Measurements from ENCODE around the gene DDIT4. TPM values are rescaled to one million over a fixed set of nuclear protein-coding genes. Genes with fewer than 3 reads are reported as not detected.
"Not testable (repeated sequence)": the region's sequence is repeated elsewhere in the genome, so short reads cannot be mapped to it uniquely, and the experiment has no call there.

The DDIT4 gene, protein sequence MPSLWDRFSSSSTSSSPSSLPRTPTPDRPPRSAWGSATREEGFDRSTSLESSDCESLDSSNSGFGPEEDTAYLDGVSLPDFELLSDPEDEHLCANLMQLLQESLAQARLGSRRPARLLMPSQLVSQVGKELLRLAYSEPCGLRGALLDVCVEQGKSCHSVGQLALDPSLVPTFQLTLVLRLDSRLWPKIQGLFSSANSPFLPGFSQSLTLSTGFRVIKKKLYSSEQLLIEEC
- total RNA-seq: 100 to 1,000 TPM in 3 of 5 experiments, 10 to 100 TPM in 2; 25.4 to 335 (median 135) TPM
- 100 to 1,000 TPM in 1 of 2 donors, 10 to 100 TPM in 1; 80.4 to 219 TPM for polyA plus RNA-seq
- 232 reads per million, percentile 94 among the genes with 10 or more reads in this experiment for total RNA-seq

DNA sequence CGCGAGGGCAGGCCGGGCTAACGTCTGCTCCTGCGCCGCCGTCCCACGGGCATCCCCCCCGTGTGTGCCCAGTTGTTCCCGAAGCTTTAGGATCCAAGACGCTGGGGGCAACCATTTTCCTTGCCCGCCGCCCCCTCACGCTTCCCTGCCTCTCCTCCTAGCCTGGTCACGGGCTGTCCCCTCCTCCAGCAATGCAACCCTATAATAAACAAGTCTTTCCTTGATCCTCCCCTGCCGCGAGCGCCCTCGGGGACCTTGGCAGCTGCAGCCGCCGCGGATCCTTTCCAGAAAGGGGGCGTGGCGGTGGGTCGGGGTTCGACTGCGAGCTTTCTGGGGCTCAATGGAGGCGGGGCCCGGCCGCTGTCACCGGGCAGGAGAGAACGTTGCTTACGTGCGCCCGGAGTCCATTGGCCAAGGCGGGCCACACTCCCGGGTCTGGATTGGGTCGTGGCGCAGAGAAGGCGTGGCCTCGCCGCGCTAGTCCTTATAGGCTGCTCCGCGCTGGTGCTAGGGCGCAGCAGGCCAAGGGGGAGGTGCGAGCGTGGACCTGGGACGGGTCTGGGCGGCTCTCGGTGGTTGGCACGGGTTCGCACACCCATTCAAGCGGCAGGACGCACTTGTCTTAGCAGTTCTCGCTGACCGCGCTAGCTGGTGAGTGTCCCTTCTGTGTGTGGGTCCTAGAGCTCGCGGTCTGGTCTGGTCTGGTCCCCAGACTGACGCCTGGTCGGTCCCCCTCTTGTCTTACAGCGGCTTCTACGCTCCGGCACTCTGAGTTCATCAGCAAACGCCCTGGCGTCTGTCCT lies at the start of gene DDIT4:
TSS of gene DDIT4 (plus strand) at position 515 of the 803 bp plus-strand sequence. CDS start 293 bp downstream, outside the sequence.
- Histone ChIP-seq H3K27me3 (ENCODE audit: control insufficient read depth in 2 of 2, insufficient read depth in 2 of 2, low read length in 2 of 2) (no peaks in the 10 kb centered on the region), H3K4me1 (ENCODE audit: control insufficient read depth in 2 of 2, insufficient read depth in 2 of 2, low read length in 2 of 2) (peaks cover 9 to 20% of the 10 kb centered on the region in 2 donors), H3K27ac (ENCODE audit: low read depth, low read length) (peak within 1 kb of the TSS; percentile 96), H3K4me3 (ENCODE audit: low read length) (peak within 1 kb of the TSS; percentile 95), H3K9me3 (ENCODE audit: control insufficient read depth in 2 of 3, low read length in 3 of 3) (no peaks in the 10 kb centered on the region), H3K36me3 (ENCODE audit: control insufficient read depth in 2 of 3, insufficient read depth in 3 of 3, low read length in 3 of 3) (peaks cover 0 to 34% (median 11%) of the 10 kb centered on the region in 3 experiments)
- Mint-ChIP-seq H3K4me3 (peak within 1 kb of the TSS; percentile 97 to 100 (median 99)), H3K27me3 (no peaks in the 10 kb centered on the region), H3K4me1 (peaks cover 34 to 63% (median 59%) of the 10 kb centered on the region in 7 donors), H3K9me3 (peaks cover 0 to 2% (median 0%) of the 10 kb centered on the region in 11 donors), H3K36me3 (peaks cover 14 to 31% (median 22%) of the 10 kb centered on the region in 5 donors), H3K27ac (peak within 1 kb of the TSS; percentile 93 to 98 (median 95))
- peak; percentile 97 for ATAC-seq
- CTCF ChIA-PET: interaction anchor here (0.6 to 6.4 kb wide), 9 partner anchors 12 to 62 kb away, joined by 3 to 69 read pairs (median 11); no protein-coding TSS in a partner anchor
- POLR2A ChIA-PET: interaction anchor here (0.6 to 10.1 kb wide), 18 partner anchors 10 to 972 kb away, joined by 3 to 219 read pairs (median 16); partner anchors contain the start of genes ANAPC16 and ASCC1
- peak; percentile 92 to 98 (median 97) for DNase-seq
- intact Hi-C loops (cut with micrococcal nuclease): loop anchor here (1.0 to 5.0 kb wide), 14 partner anchors 12 to 419 kb away; partner anchors contain the start of genes ANAPC16 (in 1 of the 2), ASCC1 (in 1 of the 2), MCU (in 1 of the 2) and SPOCK2 (in 1 of the 2)

DNA sequence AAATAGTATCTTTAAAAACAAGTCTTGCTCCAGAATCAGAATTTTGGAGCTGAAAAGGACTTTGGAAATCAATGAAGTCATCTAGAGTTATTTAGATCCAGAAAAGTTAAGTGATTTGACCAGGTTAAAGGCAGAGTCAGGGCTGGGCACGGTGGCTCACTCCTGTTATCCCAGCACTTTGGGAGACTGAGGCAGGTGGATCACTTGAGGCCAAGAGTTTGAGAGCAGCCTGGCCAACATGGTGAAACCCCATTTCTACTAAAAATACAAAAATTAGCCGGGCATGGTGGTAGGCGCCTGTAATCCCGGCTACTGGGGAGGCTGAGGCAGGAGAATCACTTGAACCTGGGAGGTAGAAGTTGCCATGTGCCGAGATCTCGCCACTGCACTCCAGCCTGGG lies 49.5 kb upstream of the DDIT4 start:
- Histone ChIP-seq H3K4me1 (ENCODE audit: control insufficient read depth in 2 of 2, insufficient read depth in 2 of 2, low read length in 2 of 2) (peaks cover 10 to 49% of the 10 kb centered on the region in 2 donors), H3K36me3 (ENCODE audit: control insufficient read depth in 2 of 3, insufficient read depth in 3 of 3, low read length in 3 of 3) (peaks cover 0 to 19% (median 8%) of the 10 kb centered on the region in 3 experiments), H3K27ac (ENCODE audit: low read depth, low read length) (peak overlapping the region; percentile 43)
- Mint-ChIP-seq H3K4me3 (peak overlapping the region in 4 of 10 donors; percentile 12 to 81 (median 48)), H3K27ac (peak overlapping the region in 8 of 9 donors; percentile 2 to 85 (median 60)), H3K36me3 (peaks cover 0 to 21% (median 8%) of the 10 kb centered on the region in 5 donors), H3K4me1 (peaks cover 41 to 68% (median 57%) of the 10 kb centered on the region in 7 donors)
- ChIA-PET CTCF (interaction anchor here (0.8 to 2.5 kb wide), 8 partner anchors 18 to 328 kb away, joined by 3 to 12 read pairs (median 4); no protein-coding TSS in a partner anchor), POLR2A (interaction anchor here (0.6 to 1.4 kb wide), 7 partner anchors 12 to 175 kb away, joined by 3 to 6 read pairs (median 3); no protein-coding TSS in a partner anchor)
- ATAC-seq; H3K27me3 Mint-ChIP-seq; intact Hi-C loops (cut with micrococcal nuclease); H3K9me3 Mint-ChIP-seq; DNase-seq; H3K9me3 ChIP-seq (ENCODE audit: control insufficient read depth in 2 of 3, low read length in 3 of 3); H3K27me3 ChIP-seq (ENCODE audit: control insufficient read depth in 2 of 2, insufficient read depth in 2 of 2, low read length in 2 of 2); H3K4me3 ChIP-seq (ENCODE audit: low read length): not testable (repeated sequence)

DNA sequence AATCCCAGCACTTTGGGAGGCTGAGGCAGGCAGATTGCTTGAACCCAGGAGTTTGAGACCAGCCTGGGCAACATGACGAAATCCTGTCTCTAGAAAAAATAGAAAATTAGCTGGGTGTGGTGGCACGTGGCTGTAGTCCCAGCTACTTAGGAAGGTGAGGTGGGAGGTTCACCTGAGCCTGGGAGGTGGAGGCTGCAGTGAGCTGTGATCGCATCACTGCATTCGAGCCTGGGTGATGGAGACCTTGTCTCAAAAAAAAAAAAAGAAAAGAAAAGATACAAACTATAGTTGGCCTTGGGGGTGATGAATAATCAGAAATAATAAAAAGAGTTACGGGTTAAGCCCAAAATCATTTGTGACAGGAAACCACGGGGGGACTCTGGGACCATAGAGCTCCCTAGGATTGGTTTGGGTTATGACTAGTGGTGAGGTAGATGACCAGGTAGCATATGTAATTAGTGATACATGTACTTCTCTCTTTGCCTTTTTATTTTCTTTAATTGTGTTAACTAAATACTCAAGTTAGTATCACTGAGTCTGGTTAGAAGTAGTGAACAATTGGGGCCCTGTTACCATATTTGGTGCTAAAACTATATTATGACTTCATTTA lies 47.2 kb upstream of the DDIT4 start:
- ATAC-seq (no peak), DNase-seq (no peak)
- POLR2A ChIA-PET: interaction anchor here (0.6 to 1.9 kb wide), 5 partner anchors 10 to 240 kb away, joined by 3 to 8 read pairs (median 3); partner anchors contain the start of gene ASCC1
- CTCF ChIA-PET: interaction anchor here (0.6 to 1.2 kb wide), 4 partner anchors 54 to 331 kb away, joined by 3 to 6 read pairs (median 4); no protein-coding TSS in a partner anchor
- peaks cover 10 to 56% of the 10 kb centered on the region in 2 donors for H3K4me1 ChIP-seq (ENCODE audit: control insufficient read depth in 2 of 2, insufficient read depth in 2 of 2, low read length in 2 of 2)
- peaks cover 0 to 26% (median 8%) of the 10 kb centered on the region in 3 experiments for H3K36me3 ChIP-seq (ENCODE audit: control insufficient read depth in 2 of 3, insufficient read depth in 3 of 3, low read length in 3 of 3)
- H3K9me3 ChIP-seq (ENCODE audit: control insufficient read depth in 2 of 3, low read length in 3 of 3): no peaks in the 10 kb centered on the region
- H3K36me3 Mint-ChIP-seq: peaks cover 6 to 32% (median 19%) of the 10 kb centered on the region in 5 donors
- H3K9me3 Mint-ChIP-seq: peaks cover 0 to 2% (median 0%) of the 10 kb centered on the region in 11 donors
- no peaks in the 10 kb centered on the region for H3K27me3 Mint-ChIP-seq
- peak overlapping the region in 8 of 10 donors; percentile 32 to 60 (median 42) for H3K4me3 Mint-ChIP-seq
- H3K27ac Mint-ChIP-seq: peak overlapping the region; percentile 35 to 90 (median 71)
- intact Hi-C loops (cut with micrococcal nuclease): no loop called here
- H3K27ac ChIP-seq (ENCODE audit: low read depth, low read length): peak overlapping the region; percentile 26
- H3K4me1 Mint-ChIP-seq: peaks cover 48 to 71% (median 59%) of the 10 kb centered on the region in 7 donors
- H3K27me3 ChIP-seq (ENCODE audit: control insufficient read depth in 2 of 2, insufficient read depth in 2 of 2, low read length in 2 of 2): no peaks in the 10 kb centered on the region
- H3K4me3 ChIP-seq (ENCODE audit: low read length): no peak overlapping the region

DNA sequence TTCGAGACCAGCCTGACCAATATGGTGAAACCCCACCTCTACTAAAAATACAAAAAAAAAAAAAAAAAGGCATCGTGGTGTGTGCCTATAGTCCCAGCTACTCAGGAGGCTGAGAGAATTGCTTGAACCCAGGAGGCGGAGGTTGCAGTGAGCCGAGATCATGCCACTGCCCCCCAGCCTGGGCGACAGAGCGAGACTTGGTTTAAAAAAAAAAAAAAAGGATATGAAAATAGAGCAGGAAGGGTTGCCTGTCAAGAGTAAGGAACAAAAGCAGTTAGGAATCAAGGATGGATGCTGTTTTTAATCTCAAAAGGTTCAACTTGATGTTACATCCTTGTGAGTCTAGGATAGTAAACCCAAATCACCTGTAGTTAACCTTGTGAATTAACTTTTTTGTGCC lies 45.9 kb upstream of the DDIT4 start:
- Histone ChIP-seq H3K36me3 (ENCODE audit: control insufficient read depth in 2 of 3, insufficient read depth in 3 of 3, low read length in 3 of 3) (peaks cover 0 to 31% (median 9%) of the 10 kb centered on the region in 3 experiments), H3K4me1 (ENCODE audit: control insufficient read depth in 2 of 2, insufficient read depth in 2 of 2, low read length in 2 of 2) (peaks cover 10 to 50% of the 10 kb centered on the region in 2 donors), H3K9me3 (ENCODE audit: control insufficient read depth in 2 of 3, low read length in 3 of 3) (no peaks in the 10 kb centered on the region), H3K4me3 (ENCODE audit: low read length) (no peak overlapping the region), H3K27me3 (ENCODE audit: control insufficient read depth in 2 of 2, insufficient read depth in 2 of 2, low read length in 2 of 2) (no peaks in the 10 kb centered on the region), H3K27ac (ENCODE audit: low read depth, low read length) (peak overlapping the region; percentile 42)
- Mint-ChIP-seq H3K4me3 (peak overlapping the region in 4 of 10 donors; percentile 2 to 52 (median 12)), H3K27ac (peak overlapping the region in 8 of 9 donors; percentile 33 to 80 (median 55)), H3K4me1 (peaks cover 44 to 66% (median 56%) of the 10 kb centered on the region in 7 donors), H3K27me3 (no peaks in the 10 kb centered on the region), H3K36me3 (peaks cover 6 to 33% (median 17%) of the 10 kb centered on the region in 5 donors), H3K9me3 (peaks cover 0 to 2% (median 0%) of the 10 kb centered on the region in 11 donors)
- POLR2A ChIA-PET: interaction anchor here (0.9 to 3.1 kb wide), 4 partner anchors 10 to 33 kb away, joined by 3 to 21 read pairs (median 4); no protein-coding TSS in a partner anchor
- DNase-seq (no peak), ATAC-seq (no peak)
- intact Hi-C loops (cut with micrococcal nuclease): no loop called here
- CTCF ChIA-PET: interaction anchor here (1.9 kb wide), 1 partner anchor 12 kb away, joined by 8 read pairs; the partner anchor contains the start of genes ANAPC16 and ASCC1

DNA sequence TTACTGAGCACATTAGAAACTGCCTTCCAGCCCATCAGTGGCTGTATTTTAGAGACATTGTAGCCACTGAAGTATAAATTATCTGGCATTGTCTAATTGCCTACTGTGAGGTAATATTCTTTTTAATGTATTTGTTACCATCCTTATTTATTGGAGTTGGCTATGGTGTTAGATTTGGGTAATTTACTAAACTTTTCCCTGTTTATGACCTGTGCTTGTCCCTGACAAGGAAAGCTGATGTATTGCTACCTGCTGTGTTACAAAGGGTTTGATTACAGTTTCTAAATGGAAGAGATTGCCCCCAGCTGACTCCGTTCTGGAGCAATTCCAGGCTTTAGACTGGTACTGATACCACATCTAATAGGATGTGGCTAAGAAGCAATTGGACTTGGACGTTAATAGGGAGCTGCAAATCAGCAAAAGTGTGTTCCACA lies 45.4 kb upstream of the DDIT4 start:
- Mint-ChIP-seq H3K9me3 (peaks cover 0 to 2% (median 0%) of the 10 kb centered on the region in 11 donors), H3K27me3 (no peaks in the 10 kb centered on the region), H3K4me1 (peaks cover 39 to 64% (median 57%) of the 10 kb centered on the region in 7 donors), H3K36me3 (peaks cover 6 to 38% (median 21%) of the 10 kb centered on the region in 5 donors), H3K4me3 (peak overlapping the region in 6 of 10 donors; percentile 2 to 52 (median 16)), H3K27ac (peak overlapping the region; percentile 34 to 80 (median 55))
- Histone ChIP-seq H3K4me1 (ENCODE audit: control insufficient read depth in 2 of 2, insufficient read depth in 2 of 2, low read length in 2 of 2) (peaks cover 10 to 45% of the 10 kb centered on the region in 2 donors), H3K27ac (ENCODE audit: low read depth, low read length) (peak overlapping the region; percentile 42), H3K27me3 (ENCODE audit: control insufficient read depth in 2 of 2, insufficient read depth in 2 of 2, low read length in 2 of 2) (no peaks in the 10 kb centered on the region), H3K36me3 (ENCODE audit: control insufficient read depth in 2 of 3, insufficient read depth in 3 of 3, low read length in 3 of 3) (peaks cover 0 to 36% (median 14%) of the 10 kb centered on the region in 3 experiments), H3K9me3 (ENCODE audit: control insufficient read depth in 2 of 3, low read length in 3 of 3) (no peaks in the 10 kb centered on the region), H3K4me3 (ENCODE audit: low read length) (no peak overlapping the region)
- intact Hi-C loops (cut with micrococcal nuclease): no loop called here
- ATAC-seq (no peak), DNase-seq (no peak)
- POLR2A ChIA-PET: interaction anchor here (0.9 to 3.1 kb wide), 8 partner anchors 11 to 148 kb away, joined by 3 to 21 read pairs (median 4); partner anchors contain the start of genes ANAPC16 and ASCC1
- CTCF ChIA-PET: interaction anchor here (0.7 to 1.9 kb wide), 3 partner anchors 13 to 167 kb away, joined by 3 to 8 read pairs (median 4); partner anchors contain the start of genes ANAPC16 and ASCC1

All from naive thymus-derived CD4-positive, alpha-beta T cell (primary cell).